Esophagus squamous epithelium (tissue), 5 donors: ENCODE measurements around the gene HOXB9. TPM values are rescaled to one million over a fixed set of nuclear protein-coding genes. Genes with fewer than 3 reads are reported as not detected.

ENCODE experiments used
- DNase-seq: peaks from one replicate; lab custom pipeline; 2025; lab: John Stamatoyannopoulos, UW
- H3K27ac ChIP-seq, 4 donors: fragments of 200-600 bp; sonication (generic); one replicate each; pipeline ENCODE4 v1.5.1; 2016 to 2019; ENCODE audit warnings: mild to moderate bottlenecking in 1 of 4
- H3K27me3 ChIP-seq, 4 donors: fragments of 200-600 bp; sonication (generic); 1 replicate in 3 of 4; 2 replicates in 1 of 4; pipeline versions ENCODE4 v1.5.1 to v1.6.0; 2017 to 2021; ENCODE audit warnings: antibody characterized with exemption in 1 of 4
- H3K36me3 ChIP-seq, 3 donors: fragments of 200-600 bp; sonication (generic); one replicate each; pipeline ENCODE4 v1.5.1; 2016 to 2019
- H3K4me1 ChIP-seq, 3 donors: fragments of 200-600 bp; sonication (generic); one replicate each; pipeline ENCODE4 v1.5.1; 2017 to 2019
- H3K4me3 ChIP-seq, 4 donors: fragments of 200-600 bp; sonication (generic); 1 replicate in 3 of 4; 2 replicates in 1 of 4; pipeline ENCODE4 v1.5.1; 2016 to 2019; ENCODE audit warnings: mild to moderate bottlenecking in 2 of 4, moderate library complexity in 1 of 4
- H3K9me3 ChIP-seq, 3 donors: fragments of 200-600 bp; sonication (generic); one replicate each; pipeline ENCODE4 v1.5.1; 2016 to 2019
- CTCF ChIP-seq, 6 experiments: fragments of 450-650 bp in 4 of 6; fragments of 200-600 bp in 2 of 6; sonication (generic) in 2 of 6; IDR thresholded peaks; one replicate each; pipeline ENCODE4 v1.5.1; 2016 to 2019; ENCODE audit warnings: antibody characterized with exemption in 6 of 6, mild to moderate bottlenecking in 4 of 6, moderate library complexity in 4 of 6
- POLR2A ChIP-seq, 4 donors: fragments of 450-650 bp; IDR thresholded peaks; one replicate each; pipeline ENCODE4 v1.6.1; 2017; ENCODE audit warnings: antibody characterized with exemption in 4 of 4, mild to moderate bottlenecking in 4 of 4, moderate library complexity in 3 of 4
- WGBS, 2 donors: methylation state at CpG; one replicate each; pipeline ENCODE4 v1.1.5; 2018; 5-methylcytosine and 5-hydroxymethylcytosine counted together
- intact Hi-C: fragments of 100-400 bp; cut with DNase I; formaldehyde crosslinking; loops from one replicate; pipeline ENCODE4 v1.15.0; 2022
- total RNA-seq, 4 donors: library from RNA; depleted of rRNA; stranded (reverse); fragments of >200 nt; gene quantifications; one replicate each; pipeline ENCODE4 v1.1.0, GENCODE V29; 2016
- donor health status: DM: yes; HTN: yes; CAD: no.

HOXB9 gene
- total RNA-seq, 4 donors from 2014 or later = not detected

- TF ChIP-seq CTCF (IDR thresholded peaks at IDR 0.05) = no peak
- TF ChIP-seq POLR2A (IDR thresholded peaks at IDR 0.05) = no peak
- no peaks in the 10 kb centered on the region for H3K36me3 ChIP-seq
- intact Hi-C loops = no loop called here
- H3K27ac ChIP-seq = no peak overlapping the region
- no peaks in the 10 kb centered on the region for H3K9me3 ChIP-seq
- 24 to 34% methylated on average over 15 to 18 of the region's 18 CpGs for WGBS, 2 donors
- DNase-seq = no peak
- peaks cover 0 to 28% (median 4%) of the 10 kb centered on the region in 3 donors for H3K4me1 ChIP-seq
- peaks cover 62 to 100% (median 72%) of the 10 kb centered on the region in 4 donors for H3K27me3 ChIP-seq
- no peak overlapping the region for H3K4me3 ChIP-seq
These were observed 11.4 kb upstream of the HOXB9 start for GRCh38 chr17:48637323-48638260.

GRCh38 chr17:48636177-48637018 lies 10.2 kb upstream of the HOXB9 start:
- DNase-seq = no peak
- Histone ChIP-seq H3K36me3 (no peaks in the 10 kb centered on the region), H3K4me1 (peaks cover 0 to 22% (median 4%) of the 10 kb centered on the region in 3 donors), H3K9me3 (no peaks in the 10 kb centered on the region), H3K27me3 (peaks cover 56 to 100% (median 72%) of the 10 kb centered on the region in 4 donors), H3K4me3 (peak overlapping the region in 1 of 4 donors; percentile 2), H3K27ac (no peak overlapping the region)
- 14 to 16% methylated on average over 5 to 11 of the region's 39 CpGs for whole genome bisulfite sequencing, 2 donors
- TF ChIP-seq POLR2A (IDR thresholded peaks at IDR 0.05) = no peak
- TF ChIP-seq CTCF (IDR thresholded peaks at IDR 0.05) = peak in 5 of 6 experiments; percentile 18 to 47 (median 26)
- intact Hi-C loops = no loop called here

- intact Hi-C loops = no loop called here
- no peak for DNase-seq
These were observed 8.5 kb upstream of the HOXB9 start for GRCh38 chr17:48634493-48635208.

GRCh38 chr17:48633266-48633677 lies 7.1 kb upstream of the HOXB9 start:
- peaks cover 43 to 100% (median 85%) of the 10 kb centered on the region in 4 donors for H3K27me3 ChIP-seq
- intact Hi-C loops = no loop called here
- TF ChIP-seq POLR2A (IDR thresholded peaks at IDR 0.05) = no peak
- TF ChIP-seq CTCF (IDR thresholded peaks at IDR 0.05) = no peak
- H3K27ac ChIP-seq = no peak overlapping the region
- WGBS, 2 donors = 29 to 30% methylated on average over 7 to 13 of the region's 35 CpGs
- no peak for DNase-seq
- H3K9me3 ChIP-seq = no peaks in the 10 kb centered on the region
- H3K36me3 ChIP-seq = no peaks in the 10 kb centered on the region
- no peak overlapping the region for H3K4me3 ChIP-seq
- peaks cover 0 to 22% (median 4%) of the 10 kb centered on the region in 3 donors for H3K4me1 ChIP-seq

More at GRCh38 chr17:48634493-48635208, 8.5 kb upstream of the HOXB9 start:
- Histone ChIP-seq H3K4me1 (peaks cover 0 to 22% (median 4%) of the 10 kb centered on the region in 3 donors), H3K27ac (no peak overlapping the region), H3K36me3 (no peaks in the 10 kb centered on the region), H3K9me3 (no peaks in the 10 kb centered on the region), H3K27me3 (peaks cover 52 to 100% (median 81%) of the 10 kb centered on the region in 4 donors), H3K4me3 (no peak overlapping the region)
- 38 to 40% methylated on average over 13 to 19 of the region's 20 CpGs for WGBS, 2 donors
- no peak for TF ChIP-seq POLR2A (IDR thresholded peaks at IDR 0.05)
- no peak for TF ChIP-seq CTCF (IDR thresholded peaks at IDR 0.05)
